HEK293 (cell line): ENCODE results near the gene CACNG6.
A peak's percentile ranks its signal among the peaks of the same experiment; 100 is the strongest.

Experiments used
- EGR2 ChIP-seq: fragments of 450-650 bp; formaldehyde crosslinking; IDR thresholded peaks from 2 replicates; pipeline ENCODE4 v1.5.1; 2016; ENCODE audit warnings: low read depth, missing biosample characterization, missing genetic modification characterization
- GLIS2 ChIP-seq: fragments of 450-650 bp; formaldehyde crosslinking; IDR thresholded peaks from 2 replicates; pipeline ENCODE4 v1.5.1; 2016; ENCODE audit warnings: missing biosample characterization, missing genetic modification characterization
- INSM2 ChIP-seq: fragments of 450-650 bp; formaldehyde crosslinking; IDR thresholded peaks from 2 replicates; pipeline ENCODE4 v1.5.1; 2016; ENCODE audit warnings: missing biosample characterization, missing genetic modification characterization
- KLF16 ChIP-seq: fragments of 450-650 bp; formaldehyde crosslinking; IDR thresholded peaks from 2 replicates; pipeline ENCODE4 v1.5.1; 2017; ENCODE audit warnings: missing biosample characterization, missing genetic modification characterization
- KLF8 ChIP-seq: fragments of 450-650 bp; formaldehyde crosslinking; IDR thresholded peaks from 2 replicates; pipeline ENCODE4 v1.5.1; 2016; ENCODE audit warnings: missing biosample characterization, missing genetic modification characterization
- YY2 ChIP-seq: fragments of 450-650 bp; formaldehyde crosslinking; IDR thresholded peaks from 2 replicates; pipeline ENCODE4 v1.5.1; 2016; ENCODE audit warnings: missing biosample characterization, missing genetic modification characterization
- ZBTB17 ChIP-seq: fragments of 450-650 bp; formaldehyde crosslinking; IDR thresholded peaks from 2 replicates; pipeline ENCODE4 v1.5.1; 2016; ENCODE audit warnings: missing biosample characterization, missing genetic modification characterization
- ZBTB26 ChIP-seq: fragments of 450-650 bp; formaldehyde crosslinking; optimal IDR thresholded peaks from 2 replicates; pipeline ENCODE3; 2016; ENCODE audit warnings: missing biosample characterization, mild to moderate bottlenecking, missing genetic modification characterization
- ZIC2 ChIP-seq: fragments of 450-650 bp; formaldehyde crosslinking; IDR thresholded peaks from 2 replicates; pipeline ENCODE4 v1.5.1; 2016; ENCODE audit warnings: missing biosample characterization, missing genetic modification characterization
- ZNF155 ChIP-seq: fragments of 450-650 bp; formaldehyde crosslinking; IDR thresholded peaks from 2 replicates; pipeline ENCODE4 v1.5.1; 2016; ENCODE audit warnings: missing biosample characterization, missing genetic modification characterization
- ZNF214 ChIP-seq: fragments of 450-650 bp; formaldehyde crosslinking; IDR thresholded peaks from 2 replicates; pipeline ENCODE4 v1.5.1; 2017; ENCODE audit warnings: missing biosample characterization, mild to moderate bottlenecking, missing genetic modification characterization, borderline replicate concordance
- ZNF280C ChIP-seq: fragments of 450-650 bp; formaldehyde crosslinking; IDR thresholded peaks from 2 replicates; pipeline ENCODE4 v1.5.1; 2016; ENCODE audit warnings: missing biosample characterization, missing genetic modification characterization
- ZNF398 ChIP-seq: fragments of 450-650 bp; formaldehyde crosslinking; IDR thresholded peaks from 2 replicates; pipeline ENCODE4 v1.5.1; 2017; ENCODE audit warnings: missing biosample characterization, missing genetic modification characterization
- ZNF449 ChIP-seq: fragments of 450-650 bp; formaldehyde crosslinking; IDR thresholded peaks from 2 replicates; pipeline ENCODE4 v1.5.1; 2017; ENCODE audit warnings: missing biosample characterization, mild to moderate bottlenecking, missing genetic modification characterization, moderate library complexity
- ZNF513 ChIP-seq: fragments of 450-650 bp; IDR thresholded peaks from 2 replicates; pipeline ENCODE4 v1.5.1; 2018; ENCODE audit warnings: missing biosample characterization, missing genetic modification characterization
- ZNF518A ChIP-seq: fragments of 450-650 bp; formaldehyde crosslinking; conservative IDR thresholded peaks from 2 replicates; pipeline ENCODE4 v1.5.1; 2016; ENCODE audit warnings: low read depth, missing biosample characterization, missing genetic modification characterization
- ZNF549 ChIP-seq: fragments of 450-650 bp; IDR thresholded peaks from 2 replicates; pipeline ENCODE4 v1.5.1; 2018; ENCODE audit warnings: missing biosample characterization, missing genetic modification characterization, mild to moderate bottlenecking, inconsistent platforms, moderate library complexity
- ZNF660 ChIP-seq: fragments of 450-650 bp; IDR thresholded peaks from 2 replicates; pipeline ENCODE4 v1.5.1; 2018; ENCODE audit warnings: missing biosample characterization, mild to moderate bottlenecking, missing genetic modification characterization
- ZNF692 ChIP-seq: fragments of 450-650 bp; formaldehyde crosslinking; IDR thresholded peaks from 2 replicates; pipeline ENCODE4 v1.5.1; 2016; ENCODE audit warnings: missing biosample characterization, missing genetic modification characterization
- ZNF707 ChIP-seq: fragments of 450-650 bp; formaldehyde crosslinking; IDR thresholded peaks from 2 replicates; pipeline ENCODE4 v1.5.1; 2016; ENCODE audit warnings: missing biosample characterization, missing genetic modification characterization
- ZNF785 ChIP-seq: fragments of 450-650 bp; formaldehyde crosslinking; IDR thresholded peaks from 2 replicates; pipeline ENCODE4 v1.5.1; 2016; ENCODE audit warnings: missing biosample characterization, missing genetic modification characterization

Gene CACNG6

GRCh38 chr19:53961523-53962356 lies 29.7 kb upstream of the CACNG6 start (continued):
- TF ChIP-seq ZNF692 (tag by site-specific recombination) (peak; percentile 39), ZIC2 (peak; percentile 92), GLIS2 (tag by site-specific recombination) (peak; percentile 66), ZNF660 (tag by site-specific recombination) (0 out of 2 replicates have a peak, but pooled peaks have one; percentile 44), YY2 (tag by site-specific recombination) (peak; percentile 62; the same call in 1 of the 2 replicates), ZNF785 (tag by site-specific recombination) (0 out of 2 replicates have a peak, but pooled peaks have one; percentile 59), ZNF707 (tag by site-specific recombination) (no peak), ZBTB17 (tag by site-specific recombination) (peak; percentile 61), KLF16 (peak; percentile 93), ZNF214 (tag by site-specific recombination) (no peak), KLF8 (tag by site-specific recombination) (peak; percentile 43; the same call in 1 of the 2 replicates), ZNF549 (no peak), ZNF518A (tag by site-specific recombination) (peak; percentile 54; the same call in 1 of the 2 replicates), ZNF449 (peak; percentile 56; the same call in 1 of the 2 replicates), INSM2 (tag by site-specific recombination) (no peak), ZNF513 (tag by site-specific recombination) (no peak), ZNF398 (peak; percentile 68), ZNF155 (no peak), ZBTB26 (tag by site-specific recombination) (no peak), EGR2 (tag by site-specific recombination) (peak; percentile 83), ZNF280C (tag by site-specific recombination) (no peak)
